Measurements from ENCODE around the gene BEST1. TPM values are rescaled to one million over a fixed set of nuclear protein-coding genes. Genes with fewer than 3 reads are reported as not detected.
A peak's percentile ranks its signal among the peaks of the same experiment; 100 is the strongest.

The BEST1 gene
- total RNA-seq, 1 donor from 2014 or later: 0.12 TPM

- peak overlapping the region; percentile 100 for H3K4me3 ChIP-seq (ENCODE audit: low read depth, low read length)
- TF ChIP-seq CTCF (conservative IDR thresholded peaks at IDR 0.05; ENCODE audit: low read depth, low read length): no peak
- no peak for DNase-seq (ENCODE audit: low read depth)
Measured at GRCh38 chr11:61966734-61967115, 16.6 kb downstream of the BEST1 start.

GRCh38 chr11:61967116-61967923, 17.2 kb downstream of the BEST1 start, which contains the start of gene FTH1:
Gene FTH1 (minus strand): TSS chr11:61967634. CDS start chr11:61967425, 209 bp downstream.
- peak within 1 kb of the TSS; percentile 100 for H3K4me3 ChIP-seq (ENCODE audit: low read depth, low read length)
- no peak for DNase-seq (ENCODE audit: low read depth)
- TF ChIP-seq CTCF (conservative IDR thresholded peaks at IDR 0.05; ENCODE audit: low read depth, low read length): no peak

GRCh38 chr11:61967924-61968757, 18.0 kb downstream of the BEST1 start:
- DNase-seq (ENCODE audit: low read depth): no peak
- no peak for TF ChIP-seq CTCF (conservative IDR thresholded peaks at IDR 0.05; ENCODE audit: low read depth, low read length)
- peak overlapping the region; percentile 100 for H3K4me3 ChIP-seq (ENCODE audit: low read depth, low read length)

GRCh38 chr11:61968758-61969390, 18.7 kb downstream of the BEST1 start:
- TF ChIP-seq CTCF (conservative IDR thresholded peaks at IDR 0.05; ENCODE audit: low read depth, low read length): no peak
- H3K4me3 ChIP-seq (ENCODE audit: low read depth, low read length): peak overlapping the region; percentile 100
- DNase-seq (ENCODE audit: low read depth): no peak

- peak overlapping the region; percentile 100 for H3K4me3 ChIP-seq (ENCODE audit: low read depth, low read length)
- TF ChIP-seq CTCF (conservative IDR thresholded peaks at IDR 0.05; ENCODE audit: low read depth, low read length): no peak
- DNase-seq (ENCODE audit: low read depth): no peak
Measured at GRCh38 chr11:61969391-61969758, 19.2 kb downstream of the BEST1 start.

GRCh38 chr11:61969838-61970662, 19.9 kb downstream of the BEST1 start:
- DNase-seq (ENCODE audit: low read depth): no peak
- H3K4me3 ChIP-seq (ENCODE audit: low read depth, low read length): peak overlapping the region; percentile 16
- TF ChIP-seq CTCF (conservative IDR thresholded peaks at IDR 0.05; ENCODE audit: low read depth, low read length): no peak

All from epithelial cell of proximal tubule (primary cell).